ENCODE data around the gene SYF2. TPM values are rescaled to one million over a fixed set of nuclear protein-coding genes. Genes with fewer than 3 reads are reported as not detected.

SYF2 gene
- total and polyA plus RNA-seq, 2 of the 13 experiments (the other 11 are each of a cell fraction or from before 2014, with no cell fraction given), result 17.8 to 34.1 TPM

- no peak for TF ChIP-seq ZNF512 (CRISPR knock-in tag; IDR thresholded peaks at IDR 0.05)
- peak; percentile 100 for TF ChIP-seq FOXK1 (CRISPR knock-in tag; IDR thresholded peaks at IDR 0.05; ENCODE audit: borderline replicate concordance, low read depth)
- no peak; the same call in 1 of the 2 replicates for TF ChIP-seq SPEN (CRISPR knock-in tag; IDR thresholded peaks at IDR 0.05; ENCODE audit: low read depth)
- TF ChIP-seq EHMT2 (IDR thresholded peaks at IDR 0.05; ENCODE audit: borderline replicate concordance, low read depth, low read length), result no peak
- TF ChIP-seq, protein P1, sequence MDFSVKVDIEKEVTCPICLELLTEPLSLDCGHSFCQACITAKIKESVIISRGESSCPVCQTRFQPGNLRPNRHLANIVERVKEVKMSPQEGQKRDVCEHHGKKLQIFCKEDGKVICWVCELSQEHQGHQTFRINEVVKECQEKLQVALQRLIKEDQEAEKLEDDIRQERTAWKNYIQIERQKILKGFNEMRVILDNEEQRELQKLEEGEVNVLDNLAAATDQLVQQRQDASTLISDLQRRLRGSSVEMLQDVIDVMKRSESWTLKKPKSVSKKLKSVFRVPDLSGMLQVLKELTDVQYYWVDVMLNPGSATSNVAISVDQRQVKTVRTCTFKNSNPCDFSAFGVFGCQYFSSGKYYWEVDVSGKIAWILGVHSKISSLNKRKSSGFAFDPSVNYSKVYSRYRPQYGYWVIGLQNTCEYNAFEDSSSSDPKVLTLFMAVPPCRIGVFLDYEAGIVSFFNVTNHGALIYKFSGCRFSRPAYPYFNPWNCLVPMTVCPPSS (IDR thresholded peaks at IDR 0.05), result no peak
- TF ChIP-seq, protein P2, sequence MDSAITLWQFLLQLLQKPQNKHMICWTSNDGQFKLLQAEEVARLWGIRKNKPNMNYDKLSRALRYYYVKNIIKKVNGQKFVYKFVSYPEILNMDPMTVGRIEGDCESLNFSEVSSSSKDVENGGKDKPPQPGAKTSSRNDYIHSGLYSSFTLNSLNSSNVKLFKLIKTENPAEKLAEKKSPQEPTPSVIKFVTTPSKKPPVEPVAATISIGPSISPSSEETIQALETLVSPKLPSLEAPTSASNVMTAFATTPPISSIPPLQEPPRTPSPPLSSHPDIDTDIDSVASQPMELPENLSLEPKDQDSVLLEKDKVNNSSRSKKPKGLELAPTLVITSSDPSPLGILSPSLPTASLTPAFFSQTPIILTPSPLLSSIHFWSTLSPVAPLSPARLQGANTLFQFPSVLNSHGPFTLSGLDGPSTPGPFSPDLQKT (CRISPR knock-in tag; IDR thresholded peaks at IDR 0.05; ENCODE audit: borderline replicate concordance), result no peak
- no peak for TF ChIP-seq RBM22 (optimal IDR thresholded peaks at IDR 0.05; ENCODE audit: low read length)
- TF ChIP-seq ERF (CRISPR knock-in tag; IDR thresholded peaks at IDR 0.05), result no peak
- TF ChIP-seq HNF4G (IDR thresholded peaks at IDR 0.05; ENCODE audit: borderline replicate concordance, low read depth, low read length), result no peak
- TF ChIP-seq HNF4G (CRISPR knock-in tag; IDR thresholded peaks at IDR 0.05; ENCODE audit: borderline replicate concordance, low read depth), result no peak
- TF ChIP-seq, protein P3, sequence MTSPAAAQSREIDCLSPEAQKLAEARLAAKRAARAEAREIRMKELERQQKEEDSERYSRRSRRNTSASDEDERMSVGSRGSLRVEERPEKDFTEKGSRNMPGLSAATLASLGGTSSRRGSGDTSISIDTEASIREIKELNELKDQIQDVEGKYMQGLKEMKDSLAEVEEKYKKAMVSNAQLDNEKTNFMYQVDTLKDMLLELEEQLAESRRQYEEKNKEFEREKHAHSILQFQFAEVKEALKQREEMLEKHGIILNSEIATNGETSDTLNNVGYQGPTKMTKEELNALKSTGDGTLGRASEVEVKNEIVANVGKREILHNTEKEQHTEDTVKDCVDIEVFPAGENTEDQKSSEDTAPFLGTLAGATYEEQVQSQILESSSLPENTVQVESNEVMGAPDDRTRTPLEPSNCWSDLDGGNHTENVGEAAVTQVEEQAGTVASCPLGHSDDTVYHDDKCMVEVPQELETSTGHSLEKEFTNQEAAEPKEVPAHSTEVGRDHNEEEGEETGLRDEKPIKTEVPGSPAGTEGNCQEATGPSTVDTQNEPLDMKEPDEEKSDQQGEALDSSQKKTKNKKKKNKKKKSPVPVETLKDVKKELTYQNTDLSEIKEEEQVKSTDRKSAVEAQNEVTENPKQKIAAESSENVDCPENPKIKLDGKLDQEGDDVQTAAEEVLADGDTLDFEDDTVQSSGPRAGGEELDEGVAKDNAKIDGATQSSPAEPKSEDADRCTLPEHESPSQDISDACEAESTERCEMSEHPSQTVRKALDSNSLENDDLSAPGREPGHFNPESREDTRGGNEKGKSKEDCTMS (CRISPR knock-in tag; conservative IDR thresholded peaks at IDR 0.05), result no peak
- TF ChIP-seq PHF8 (CRISPR knock-in tag; IDR thresholded peaks at IDR 0.05), result peak; percentile 96
- peak; percentile 46; the same call in 1 of the 2 replicates for TF ChIP-seq MIER3 (CRISPR knock-in tag; IDR thresholded peaks at IDR 0.05; ENCODE audit: borderline replicate concordance)
- no peak for TF ChIP-seq ZNF18 (CRISPR knock-in tag; IDR thresholded peaks at IDR 0.05; ENCODE audit: insufficient replicate concordance)
- TF ChIP-seq ZNF205 (CRISPR knock-in tag; IDR thresholded peaks at IDR 0.05), result no peak
- no peak for TF ChIP-seq TSC22D2 (CRISPR knock-in tag; IDR thresholded peaks at IDR 0.05; ENCODE audit: borderline replicate concordance)
- peak; percentile 17; the same call in 1 of the 2 replicates for TF ChIP-seq ARNTL (CRISPR knock-in tag; IDR thresholded peaks at IDR 0.05)
- 0 out of 2 replicates have a peak, but pooled peaks have one; percentile 79 for TF ChIP-seq ZMAT3 (CRISPR knock-in tag; conservative IDR thresholded peaks at IDR 0.05)
- 0 out of 2 replicates have a peak, but pooled peaks have one; percentile 25 for TF ChIP-seq CBFB (CRISPR knock-in tag; IDR thresholded peaks at IDR 0.05)
- TF ChIP-seq SIX4 (CRISPR knock-in tag; IDR thresholded peaks at IDR 0.05), result no peak
- TF ChIP-seq ZNF768 (CRISPR knock-in tag; IDR thresholded peaks at IDR 0.05), result peak; percentile 75
Measured at GRCh38 chr1:25232027-25232865, at the start of gene SYF2 (continued).

Measured in HepG2 (cell line).